Esophagus muscularis mucosa (tissue), 4 donors: ENCODE data around the gene GINS1. TPM values are rescaled to one million over a fixed set of nuclear protein-coding genes. Genes with fewer than 3 reads are reported as not detected.

ENCODE experiments used
- DNase-seq: peaks from one replicate; pipeline ENCODE4 v3.0.0-alpha.2; 2017; ENCODE audit errors: extremely low spot score
- H3K27ac ChIP-seq, 4 donors: fragments of 200-600 bp; sonication (generic); replicated peaks in 1 of 4; 1 replicate in 3 of 4; 2 replicates in 1 of 4; pipeline ENCODE4 v1.5.1; 2016 to 2019; ENCODE audit warnings: mild to moderate bottlenecking in 1 of 4
- H3K27me3 ChIP-seq, 4 donors: fragments of 200-600 bp; sonication (generic); one replicate each; pipeline versions ENCODE4 v1.5.1 to v1.6.0; 2016 to 2019
- H3K36me3 ChIP-seq, 4 donors: fragments of 200-600 bp; sonication (generic); one replicate each; pipeline ENCODE4 v1.5.1; 2016 to 2019
- H3K4me1 ChIP-seq, 4 donors: fragments of 200-600 bp; sonication (generic); one replicate each; pipeline ENCODE4 v1.5.1; 2016 to 2019
- H3K4me3 ChIP-seq, 4 donors: fragments of 200-600 bp; sonication (generic); 1 replicate in 2 of 4; 2 replicates in 2 of 4; pipeline ENCODE4 v1.5.1; 2016 to 2019; ENCODE audit warnings: mild to moderate bottlenecking in 4 of 4, moderate library complexity in 1 of 4
- H3K9me3 ChIP-seq, 4 donors: fragments of 200-600 bp; sonication (generic); 1 replicate in 3 of 4; 2 replicates in 1 of 4; pipeline ENCODE4 v1.5.1; 2016 to 2019
- CTCF ChIP-seq, 3 experiments: fragments of 200-600 bp in 2 of 3; fragments of 450-650 bp in 1 of 3; sonication (generic) in 2 of 3; IDR thresholded peaks; one replicate each; pipeline ENCODE4 v1.5.1; 2017 to 2019; ENCODE audit warnings: antibody characterized with exemption in 3 of 3, mild to moderate bottlenecking in 2 of 3, moderate library complexity in 1 of 3
- EP300 ChIP-seq: sonication (generic); formaldehyde crosslinking; IDR thresholded peaks from one replicate; pipeline ENCODE4 v1.6.1; 2017; ENCODE audit warnings: antibody characterized with exemption
- POLR2A ChIP-seq: fragments of 450-650 bp; IDR thresholded peaks from one replicate; pipeline ENCODE4 v1.6.1; 2017; ENCODE audit warnings: antibody characterized with exemption, moderate library complexity, mild to moderate bottlenecking, low read depth
- POLR2AphosphoS5 ChIP-seq, 2 donors: sonication (generic); formaldehyde crosslinking; IDR thresholded peaks; one replicate each; pipeline ENCODE4 v1.6.1; 2017; ENCODE audit warnings: antibody characterized with exemption in 2 of 2
- WGBS: methylation state at CpG from one replicate; pipeline ENCODE4 v1.1.5; 2018; 5-methylcytosine and 5-hydroxymethylcytosine counted together
- intact Hi-C: fragments of 100-400 bp; cut with DNase I; formaldehyde crosslinking; loops from one replicate; pipeline ENCODE4 v1.15.1; 2023
- total RNA-seq, 4 donors: library from RNA; depleted of rRNA; stranded (reverse); fragments of >200 nt; gene quantifications; one replicate each; pipeline versions ENCODE4 v1.1.0 to v1.2.1, GENCODE V29; 2016

Gene GINS1
- total RNA-seq, 4 donors from 2014 or later: 0.33 to 0.63 (median 0.47) TPM

GRCh38 chr20:25453035-25453810, 45.8 kb downstream of the GINS1 start:
- Histone ChIP-seq H3K4me1 (no peaks in the 10 kb centered on the region), H3K36me3 (peaks cover 4 to 50% (median 13%) of the 10 kb centered on the region in 4 donors), H3K27ac (no peak overlapping the region), H3K9me3 (no peaks in the 10 kb centered on the region), H3K4me3 (no peak overlapping the region), H3K27me3 (no peaks in the 10 kb centered on the region)
- TF ChIP-seq POLR2AphosphoS5 (IDR thresholded peaks at IDR 0.05) (no peak), POLR2A (no peak), EP300 (no peak), CTCF (IDR thresholded peaks at IDR 0.05) (no peak)
- 77% methylated on average over 23 of the region's 25 CpGs for WGBS
- intact Hi-C loops: no loop called here
- no peak for DNase-seq

- DNase-seq: no peak
- no peaks in the 10 kb centered on the region for H3K9me3 ChIP-seq
- H3K36me3 ChIP-seq: peaks cover 4 to 59% (median 13%) of the 10 kb centered on the region in 4 donors
- no peaks in the 10 kb centered on the region for H3K27me3 ChIP-seq
- no peak for TF ChIP-seq EP300
- TF ChIP-seq POLR2AphosphoS5 (IDR thresholded peaks at IDR 0.05): no peak
- no peak for TF ChIP-seq CTCF (IDR thresholded peaks at IDR 0.05)
- no peak for TF ChIP-seq POLR2A
- no peaks in the 10 kb centered on the region for H3K4me1 ChIP-seq
- intact Hi-C loops: no loop called here
- H3K27ac ChIP-seq: no peak overlapping the region
- H3K4me3 ChIP-seq: no peak overlapping the region
- 90% methylated on average over 15 of the region's 15 CpGs for WGBS
Measured at GRCh38 chr20:25454153-25454900, 46.9 kb downstream of the GINS1 start.

- TF ChIP-seq EP300 (no peak), POLR2A (no peak), CTCF (IDR thresholded peaks at IDR 0.05) (no peak), POLR2AphosphoS5 (IDR thresholded peaks at IDR 0.05) (no peak)
- H3K4me1 ChIP-seq: no peaks in the 10 kb centered on the region
- no peak overlapping the region for H3K4me3 ChIP-seq
- no peaks in the 10 kb centered on the region for H3K27me3 ChIP-seq
- WGBS: 93% methylated on average over 22 of the region's 22 CpGs
- H3K36me3 ChIP-seq: peaks cover 4 to 69% (median 19%) of the 10 kb centered on the region in 4 donors
- no peaks in the 10 kb centered on the region for H3K9me3 ChIP-seq
- DNase-seq: no peak
- H3K27ac ChIP-seq: no peak overlapping the region
- intact Hi-C loops: no loop called here
Measured at GRCh38 chr20:25457886-25458680, 50.6 kb downstream of the GINS1 start.

- Histone ChIP-seq H3K36me3 (peaks cover 4 to 65% (median 18%) of the 10 kb centered on the region in 4 donors), H3K27ac (no peak overlapping the region), H3K4me1 (no peaks in the 10 kb centered on the region), H3K4me3 (no peak overlapping the region), H3K9me3 (no peaks in the 10 kb centered on the region), H3K27me3 (no peaks in the 10 kb centered on the region)
- no peak for TF ChIP-seq POLR2AphosphoS5 (IDR thresholded peaks at IDR 0.05)
- DNase-seq: no peak
- intact Hi-C loops: no loop called here
- WGBS: 69% methylated on average over 9 of the region's 20 CpGs
Measured at GRCh38 chr20:25459111-25459830, 51.8 kb downstream of the GINS1 start.
